Activated CD4-positive, CD25-positive, alpha-beta regulatory T cell treated with anti-CD3 and anti-CD28 coated beads, Interleukin-2, amount 50 U/mL, for 24 hours (primary cell): ENCODE results near the gene MOSMO.
"Not testable (repeated sequence)": the region's sequence is repeated elsewhere in the genome, so short reads cannot be mapped to it uniquely, and the experiment has no call there.

Experiments used
- ATAC-seq, 2 donors: fragments of 150-1000 bp; cut with Tn5 transposase; one replicate each; pipeline ENCODE4 v1.10.0; 2021; ENCODE audit warnings: mild to moderate bottlenecking in 1 of 2, moderate library complexity in 1 of 2

MOSMO gene

DNA sequence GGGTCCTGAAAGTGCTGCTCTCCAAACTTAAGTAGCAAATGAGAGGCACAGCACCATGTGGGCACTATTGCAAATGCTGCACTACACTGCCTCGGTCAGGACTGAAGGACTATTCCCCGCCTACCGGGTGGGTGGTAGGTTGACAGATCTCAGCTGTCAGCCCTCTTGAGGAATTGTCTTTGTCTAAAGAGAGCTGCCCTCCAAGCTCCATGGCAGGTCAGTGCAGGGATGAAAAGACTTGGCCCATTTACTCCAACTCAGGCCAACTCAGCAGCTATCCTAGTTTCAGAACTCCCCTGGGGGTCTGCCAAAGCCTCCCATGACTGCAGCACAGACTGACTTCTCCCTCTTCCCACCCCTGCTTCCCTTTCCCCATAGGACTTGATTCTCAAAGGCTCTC lies 3.6 kb upstream of the MOSMO start:
- ATAC-seq = no peak

DNA sequence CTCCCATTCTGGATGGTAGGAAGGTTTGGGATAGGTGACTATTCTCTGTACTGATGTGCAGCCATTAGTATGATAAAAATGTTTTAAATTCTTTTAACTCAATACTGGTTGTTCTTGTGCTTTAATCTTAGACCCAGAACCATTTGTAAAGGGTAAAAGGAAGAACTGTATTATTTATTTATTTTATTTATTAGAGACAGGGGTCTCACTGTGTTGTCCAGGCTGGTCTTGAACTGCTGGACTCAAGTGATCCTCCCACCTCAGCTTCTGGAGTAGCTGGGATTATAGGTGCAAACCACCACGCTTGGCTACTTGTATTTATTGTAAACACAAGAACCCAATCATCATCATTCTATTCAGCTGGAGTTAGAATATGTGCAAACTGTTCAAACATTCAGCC lies 2.2 kb upstream of the MOSMO start:
- no peak for ATAC-seq

DNA sequence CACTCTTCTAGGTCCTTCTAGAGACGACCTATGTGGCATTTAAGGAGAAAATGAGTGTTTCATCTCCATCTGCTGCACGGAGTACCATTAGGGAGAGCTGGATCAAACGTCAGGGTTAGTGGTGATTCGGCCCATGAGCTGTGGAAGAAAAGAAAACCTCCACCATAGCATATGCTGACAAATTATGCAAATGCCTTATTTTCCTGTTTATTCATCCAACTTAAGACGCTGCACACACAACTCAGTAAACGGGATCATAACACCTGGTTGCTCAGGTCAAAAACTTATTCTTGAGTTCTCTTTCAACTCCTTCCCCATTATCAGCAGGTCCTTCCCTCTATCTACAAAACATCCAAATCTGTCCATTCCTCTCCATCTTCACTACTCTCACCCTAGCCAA lies 1.3 kb upstream of the MOSMO start:
- no peak for ATAC-seq

DNA sequence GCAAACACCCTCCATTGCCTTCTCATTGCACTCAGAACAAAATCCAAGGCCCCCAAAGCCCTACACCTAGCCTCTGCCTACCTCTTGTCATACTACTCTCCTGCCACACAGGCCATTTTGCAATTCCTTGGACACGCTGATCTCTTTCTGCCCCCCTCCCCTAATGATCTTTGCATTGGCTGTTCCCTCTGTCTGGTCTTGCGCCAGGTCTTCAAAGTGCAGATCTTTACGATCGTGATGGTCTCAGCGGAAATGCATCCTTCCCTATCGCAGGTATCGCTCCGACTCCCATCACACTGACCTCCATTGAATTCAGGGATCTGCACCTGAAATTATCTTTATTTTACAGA lies 777 bp upstream of the MOSMO start:
- no peak for ATAC-seq

DNA sequence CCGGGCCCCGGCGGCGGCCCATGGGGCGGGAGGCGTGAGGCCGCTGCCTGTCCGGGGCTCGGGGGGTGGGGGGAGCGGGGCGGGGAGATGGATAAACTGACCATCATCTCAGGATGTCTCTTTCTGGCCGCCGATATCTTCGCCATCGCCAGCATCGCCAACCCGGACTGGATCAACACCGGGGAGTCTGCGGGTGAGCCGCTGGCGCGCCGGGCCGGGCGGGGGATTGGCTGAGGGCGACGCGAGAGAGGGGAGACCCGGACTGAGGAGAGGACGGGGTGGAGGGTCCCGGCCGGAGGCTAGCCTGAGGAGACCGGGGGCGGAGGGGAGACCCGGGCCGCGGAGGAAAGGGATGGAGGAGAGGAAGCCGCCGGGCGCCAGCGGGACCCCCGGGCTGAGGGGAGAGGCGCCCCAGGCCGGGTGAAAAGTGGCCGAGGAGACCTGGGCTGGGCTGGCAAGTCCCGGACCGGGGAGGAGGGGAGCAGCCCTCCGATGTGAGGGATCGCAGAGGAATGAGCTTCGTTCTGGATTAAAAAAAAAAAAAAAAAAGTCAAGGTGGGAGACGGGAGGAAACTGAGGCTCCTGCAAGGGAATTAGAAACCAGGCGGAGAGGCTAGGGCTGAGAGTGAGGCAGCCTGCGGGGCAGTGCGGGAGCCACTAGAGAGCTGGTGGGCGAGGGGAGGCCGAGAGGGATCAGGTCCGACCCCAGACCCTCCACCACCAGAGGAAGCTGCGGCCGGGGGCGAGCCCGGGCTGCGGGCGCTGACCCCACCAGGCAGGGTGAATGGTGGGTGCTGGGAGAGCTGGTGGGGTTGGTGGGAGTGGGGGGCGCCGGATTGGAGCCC lies 526 bp downstream of the MOSMO start:
- peak; percentile 25 to 27 for ATAC-seq

DNA sequence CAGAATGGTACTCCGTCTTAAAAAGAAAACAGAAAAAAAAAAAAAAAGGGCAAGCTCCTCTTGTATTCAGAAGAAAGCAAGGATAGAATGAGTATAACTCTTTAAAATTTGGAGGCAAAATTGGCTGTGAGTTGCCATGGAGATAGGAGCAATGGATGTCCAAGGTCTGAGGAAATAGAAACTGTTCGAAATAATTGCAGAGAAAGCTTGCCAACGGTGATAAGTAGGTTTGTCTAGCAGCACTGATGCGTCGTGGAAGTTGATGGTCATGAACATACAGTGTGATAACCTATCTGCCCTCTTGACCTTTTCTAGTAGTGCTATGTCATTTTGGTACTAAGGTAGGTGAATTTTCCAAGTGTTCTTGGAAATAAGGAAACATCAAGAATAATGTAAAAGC lies 3.0 kb downstream of the MOSMO start:
- no peak for ATAC-seq

DNA sequence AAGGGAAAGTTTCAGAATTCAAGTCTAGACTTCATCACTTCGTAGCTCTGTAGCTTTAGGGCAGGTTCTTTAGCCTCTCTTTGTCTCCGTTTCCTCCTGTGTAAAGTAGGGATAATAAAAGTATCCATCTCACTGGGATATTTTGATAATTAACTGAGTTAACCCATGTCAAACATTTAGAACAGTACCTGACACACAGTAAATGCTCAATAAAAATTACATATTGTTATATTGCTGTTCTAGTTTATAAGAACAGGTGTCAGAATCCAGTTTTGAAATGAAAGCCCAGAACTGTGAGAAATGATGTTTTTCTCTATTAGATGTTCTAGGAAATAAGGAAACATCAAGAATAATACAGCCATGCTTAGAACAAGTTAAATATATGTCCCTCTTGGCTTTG lies 4.3 kb downstream of the MOSMO start:
- ATAC-seq = no peak

DNA sequence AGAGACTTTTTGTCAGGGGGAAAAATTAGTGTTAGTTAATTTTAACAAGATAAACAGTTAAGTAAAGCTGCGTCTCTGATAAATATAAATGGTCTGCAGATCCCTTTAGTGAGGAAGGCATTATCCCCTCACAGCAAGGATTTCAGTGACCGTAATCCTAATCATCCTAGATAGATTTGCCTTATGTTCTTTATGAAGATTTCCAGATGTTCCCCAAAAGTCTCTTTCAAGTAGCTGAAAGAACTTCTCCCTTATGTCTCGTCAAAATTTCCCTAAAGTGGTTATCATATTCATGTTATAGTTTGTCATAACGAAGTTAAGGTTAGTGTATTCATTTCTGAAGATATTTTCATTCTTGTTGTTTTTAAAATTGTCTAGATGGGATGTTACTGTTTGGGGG lies 5.6 kb downstream of the MOSMO start:
- no peak for ATAC-seq

DNA sequence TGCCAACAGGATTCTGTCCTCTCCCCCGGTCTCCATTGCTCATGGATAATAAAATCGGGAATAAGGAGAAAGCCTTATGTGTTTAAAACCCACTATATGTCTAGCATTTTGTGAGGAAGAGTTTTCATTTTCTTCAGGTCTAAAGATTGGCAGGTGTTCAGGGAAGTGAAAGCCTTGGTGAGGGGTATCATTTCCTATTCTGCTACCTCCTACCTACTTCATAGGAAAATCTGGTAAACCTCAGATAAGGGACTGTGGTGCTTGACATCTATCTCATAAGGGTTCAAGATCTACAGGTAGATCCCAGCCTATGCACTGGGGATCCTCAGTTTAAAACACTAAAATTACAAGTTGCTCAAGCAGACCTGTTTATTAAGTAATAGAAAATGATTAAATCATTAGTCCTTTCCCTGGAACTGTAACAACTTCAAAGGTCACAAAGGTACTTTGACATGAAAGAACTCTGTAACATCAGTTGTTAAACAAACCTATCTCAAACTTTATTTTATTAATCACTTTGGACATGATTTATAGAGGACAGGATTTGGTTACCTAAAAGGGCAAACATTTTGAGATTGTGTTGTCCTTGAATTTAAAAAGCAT lies 6.5 kb downstream of the MOSMO start:
- ATAC-seq = no peak

DNA sequence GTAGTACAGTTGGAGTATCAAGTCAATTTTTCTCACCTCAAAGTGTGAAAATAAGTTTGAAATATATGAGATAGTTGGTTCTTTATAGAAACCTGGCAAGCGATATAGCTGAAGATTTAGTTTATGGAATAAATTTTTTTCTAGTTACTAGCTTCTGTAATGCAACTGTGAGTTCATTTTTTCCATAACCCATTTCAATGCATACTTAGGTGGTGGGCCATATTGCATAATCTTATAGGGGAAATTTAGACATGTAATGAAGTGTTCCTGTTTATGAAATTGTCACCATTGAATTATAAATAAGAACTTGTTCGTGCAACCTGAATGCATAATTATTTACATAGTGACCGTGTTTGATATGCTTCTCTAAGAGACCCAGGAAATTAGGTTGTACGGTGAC lies 9.0 kb downstream of the MOSMO start:
- ATAC-seq = no peak

DNA sequence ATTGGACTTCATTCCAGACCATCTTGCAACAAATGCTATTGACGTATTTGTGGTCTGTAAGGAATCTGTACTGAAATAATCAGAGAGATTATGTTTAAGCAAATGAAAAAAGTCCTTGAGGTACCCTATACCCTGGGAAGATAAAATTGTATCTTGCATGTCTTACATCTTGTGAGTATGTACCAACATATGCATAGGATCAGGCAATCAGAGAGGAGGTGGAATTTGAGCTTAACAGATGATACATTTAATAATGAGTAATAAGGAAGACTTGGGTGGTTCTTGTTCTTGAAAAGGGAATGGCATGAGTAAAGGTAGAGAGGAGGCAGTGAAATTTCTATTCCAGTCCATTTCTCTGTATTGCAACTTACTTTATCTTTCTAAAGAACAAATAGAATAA lies 10.6 kb downstream of the MOSMO start:
- no peak for ATAC-seq

DNA sequence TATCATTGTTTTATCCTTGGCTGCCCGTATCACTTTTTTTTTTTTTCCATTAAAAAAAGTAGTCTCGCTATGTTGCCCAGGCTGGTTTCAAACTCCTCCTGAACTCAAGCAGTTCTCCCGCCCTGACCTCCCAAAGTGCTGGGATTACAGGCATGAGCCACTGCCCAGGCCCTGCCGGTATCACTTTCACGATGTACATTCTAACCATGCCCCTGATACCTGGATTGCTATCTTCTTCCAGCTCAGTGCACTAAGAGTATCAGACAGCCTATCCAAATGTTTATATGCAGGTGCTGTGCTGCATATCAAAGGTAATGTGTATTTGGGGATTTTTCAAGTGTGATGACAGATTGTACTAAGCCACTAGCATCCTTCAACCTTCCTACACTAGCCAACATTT lies 14.2 kb downstream of the MOSMO start:
- ATAC-seq = no peak

DNA sequence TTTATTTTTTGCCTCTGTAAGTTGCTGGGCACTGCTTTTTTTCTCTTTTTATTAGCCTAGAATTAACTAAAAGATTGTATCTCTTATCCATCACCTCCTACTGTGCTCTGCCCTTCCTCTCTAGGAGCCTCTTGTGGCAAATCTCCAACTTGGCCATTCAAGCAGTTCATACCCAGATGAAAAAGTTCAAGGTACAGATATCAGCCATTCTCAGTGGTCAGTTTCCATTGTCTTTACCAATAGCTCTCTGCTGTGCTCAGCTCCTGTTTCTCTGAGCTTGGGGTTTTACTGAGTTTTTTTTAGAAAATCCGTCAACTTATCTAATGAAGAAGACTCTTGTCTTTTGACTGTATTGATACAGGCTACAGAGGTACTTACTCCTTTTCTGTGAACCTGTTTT lies 15.6 kb downstream of the MOSMO start:
- no peak for ATAC-seq

DNA sequence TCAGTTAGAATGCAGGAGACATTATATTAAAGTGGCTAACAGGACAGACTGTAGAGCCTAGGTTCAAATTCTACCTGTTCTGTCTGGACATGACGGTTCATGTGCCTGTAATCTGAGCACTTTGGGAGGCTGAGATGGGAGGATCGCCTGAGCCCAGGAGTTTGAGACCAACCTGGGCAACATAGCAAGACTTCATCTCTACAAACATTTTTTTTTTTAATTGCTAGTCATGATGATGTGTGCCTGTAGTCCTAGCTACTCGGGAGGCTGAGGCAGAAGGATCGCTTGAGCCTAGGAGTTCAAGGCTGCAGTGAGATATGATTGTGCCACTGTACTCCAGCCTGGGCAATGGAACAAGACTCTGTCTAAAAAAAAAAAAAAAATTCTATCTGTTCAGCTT lies 16.9 kb downstream of the MOSMO start:
- ATAC-seq = not testable (repeated sequence)

DNA sequence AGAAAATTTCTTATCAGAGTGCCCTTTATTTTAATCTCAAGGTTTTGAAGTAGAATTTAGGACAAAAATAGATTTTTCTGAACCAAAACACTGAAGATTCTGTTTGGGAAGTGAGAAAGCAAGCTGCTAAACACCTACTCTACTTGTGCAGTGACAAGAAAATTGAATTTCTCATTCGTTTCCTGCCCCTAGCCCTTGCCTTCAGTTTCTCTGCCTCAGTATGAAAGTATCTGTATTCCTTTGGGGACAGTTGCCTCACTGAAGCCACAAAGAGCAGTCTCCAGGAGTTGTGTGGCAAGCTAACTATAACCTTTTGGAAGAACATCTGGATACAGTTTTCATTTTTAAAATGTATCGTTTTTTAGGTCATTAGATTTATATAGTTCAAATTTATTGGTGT lies 19.7 kb downstream of the MOSMO start:
- no peak for ATAC-seq

DNA sequence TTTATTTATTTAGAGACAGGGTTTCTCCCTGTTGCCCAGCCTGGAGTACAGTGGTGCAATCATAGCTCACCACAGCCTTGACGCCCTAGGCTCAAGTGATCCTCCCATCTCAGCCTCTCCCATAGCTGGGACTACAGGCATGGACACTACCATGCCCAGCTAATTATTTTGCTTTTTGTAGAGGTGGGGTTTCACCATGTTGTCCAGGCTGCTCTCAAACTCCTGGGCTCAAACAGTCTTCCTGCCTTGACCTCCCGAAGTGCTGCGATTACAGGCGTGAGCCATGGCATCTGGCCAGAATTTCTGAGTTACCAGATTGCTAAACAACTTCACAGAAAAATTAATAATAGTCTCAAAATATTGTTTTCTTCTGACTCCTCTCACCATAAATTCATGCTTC lies 21.7 kb downstream of the MOSMO start:
- ATAC-seq = no peak

DNA sequence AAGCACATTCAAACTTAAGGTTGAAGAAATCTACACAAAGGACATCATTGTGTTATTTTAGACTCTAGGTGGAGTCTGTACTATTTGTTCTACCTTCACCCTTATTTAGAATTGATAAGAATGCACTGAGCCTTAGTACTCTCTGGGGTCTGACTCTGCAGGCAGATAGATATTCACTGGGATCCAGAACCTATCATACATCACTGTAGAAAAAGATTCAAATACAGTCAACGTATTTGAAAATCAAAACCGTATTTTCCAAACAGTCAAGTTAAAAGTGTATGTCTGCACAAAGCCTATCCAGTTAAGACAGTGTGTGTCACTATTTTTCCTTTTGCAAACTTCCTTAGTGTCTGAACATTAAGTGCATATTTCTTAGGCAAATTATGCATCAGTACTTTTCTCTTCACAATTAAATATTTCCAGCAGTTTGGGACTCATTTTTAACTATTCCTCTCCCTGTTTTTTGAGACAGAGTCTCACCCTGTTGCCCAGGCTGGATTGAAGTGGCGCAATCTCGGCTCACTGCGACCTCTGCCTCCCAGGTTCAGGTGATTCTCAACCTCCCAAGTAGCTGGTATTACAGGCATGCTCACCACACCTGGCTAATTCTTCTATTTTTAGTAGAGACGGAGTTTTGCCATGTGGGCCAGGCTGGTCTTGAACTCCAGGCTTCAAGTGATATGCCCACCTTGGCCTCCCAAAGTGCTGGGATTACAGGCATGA lies 22.3 kb downstream of the MOSMO start:
- no peak for ATAC-seq

DNA sequence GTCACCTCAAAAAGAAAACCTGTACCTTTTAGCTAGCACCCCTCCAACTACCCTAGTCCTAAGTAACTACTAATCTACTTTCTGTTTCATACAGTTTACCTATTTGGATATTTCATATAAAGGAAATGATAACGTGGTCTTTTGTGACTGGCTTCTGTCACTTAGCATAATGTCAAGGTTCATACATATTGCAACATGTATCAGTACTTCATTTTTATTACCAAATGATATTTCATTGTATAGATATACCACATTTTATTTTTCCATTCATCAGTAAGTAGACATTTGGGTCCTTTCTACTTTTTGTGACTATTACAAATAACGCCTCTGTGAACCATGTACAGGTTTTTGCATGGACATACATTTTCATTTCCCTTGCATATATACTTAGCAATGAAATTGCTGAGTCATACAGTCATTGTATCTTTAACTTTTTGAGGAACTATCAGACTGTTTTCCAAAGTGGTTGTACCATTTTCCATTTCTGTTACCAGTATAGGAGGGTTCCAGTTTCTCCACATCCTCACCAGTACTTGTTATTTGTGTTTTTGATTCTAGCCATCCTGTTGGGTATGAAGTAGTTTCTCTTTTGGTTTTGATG lies 23.7 kb downstream of the MOSMO start:
- ATAC-seq = peak in 1 of 2 donors; percentile 66

DNA sequence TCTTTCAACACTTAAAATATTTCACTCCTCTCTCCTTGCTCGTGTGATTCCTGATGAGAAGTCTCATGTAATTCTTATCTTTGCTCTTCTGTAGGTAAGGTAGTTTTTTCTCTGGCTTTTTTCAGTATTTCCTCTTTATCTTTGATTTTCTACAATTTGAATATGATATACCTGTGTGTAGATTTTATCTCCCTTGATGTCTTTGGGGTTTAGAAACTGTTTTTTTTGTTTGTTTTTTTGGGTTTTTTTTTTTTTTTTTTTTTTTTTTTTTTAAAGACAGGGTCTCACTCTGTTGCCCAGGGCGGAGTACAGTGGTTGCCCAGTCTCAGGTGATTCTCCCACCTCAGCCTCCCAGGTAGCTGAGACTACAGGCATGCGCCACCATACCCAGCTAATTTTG lies 26.6 kb downstream of the MOSMO start:
- no peak for ATAC-seq

DNA sequence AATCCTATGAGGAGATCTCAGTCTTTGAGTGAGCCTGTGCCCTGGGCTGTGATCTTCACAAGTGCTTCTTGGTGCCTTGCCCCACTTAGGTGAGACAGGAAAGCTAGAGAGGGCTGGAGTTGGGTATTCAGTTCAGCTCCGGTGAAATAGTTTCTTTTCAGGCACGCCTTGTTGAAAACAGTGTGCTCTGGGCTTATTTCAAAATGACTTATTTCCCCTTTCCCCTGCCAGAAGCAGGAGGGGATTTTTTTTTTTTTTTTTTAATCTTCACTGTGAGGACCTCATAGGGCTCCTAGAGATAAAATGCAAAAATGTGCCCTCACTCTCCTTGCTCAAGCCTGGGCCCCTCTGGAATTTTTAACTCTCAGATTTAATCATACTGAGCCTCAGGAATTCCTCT lies 27.2 kb downstream of the MOSMO start:
- peak in 1 of 2 donors; percentile 34 for ATAC-seq

DNA sequence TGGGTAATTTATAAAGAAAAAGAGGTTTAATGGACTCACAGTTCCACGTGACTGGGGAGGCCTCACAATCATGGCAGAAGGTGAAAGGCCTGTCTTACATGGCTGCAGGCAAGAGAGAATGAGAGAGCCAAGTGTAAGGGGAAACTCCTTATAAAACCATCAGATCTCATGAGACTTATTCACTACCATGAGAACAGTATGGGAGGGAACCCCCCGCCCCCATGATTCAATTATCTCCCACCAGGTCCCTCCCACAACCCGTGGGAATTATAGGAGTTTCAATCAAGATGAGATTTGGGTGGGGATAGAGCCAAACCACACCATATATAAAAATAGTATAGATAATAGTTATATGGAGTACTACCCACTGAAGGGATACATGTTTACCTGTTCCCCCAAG lies 36.0 kb downstream of the MOSMO start:
- ATAC-seq = not testable (repeated sequence)

DNA sequence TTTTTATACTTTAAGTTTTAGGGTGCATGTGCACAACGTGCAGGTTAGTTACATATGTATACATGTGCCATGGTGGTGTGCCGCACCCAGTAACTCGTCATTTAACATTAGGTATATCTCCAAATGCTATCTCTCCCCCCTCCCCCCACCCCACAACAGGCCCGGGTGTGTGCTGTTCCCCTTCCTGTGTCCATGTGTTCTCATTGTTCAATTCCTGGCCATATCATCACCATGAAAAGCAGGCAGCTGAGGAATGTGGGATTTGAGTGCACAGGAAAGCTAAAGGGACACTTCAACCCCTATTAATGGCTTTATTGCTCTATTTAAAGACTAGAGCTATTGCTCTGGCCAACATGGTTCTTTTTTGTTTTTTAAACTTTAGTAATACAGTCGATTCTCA lies 38.0 kb downstream of the MOSMO start:
- ATAC-seq = not testable (repeated sequence)

DNA sequence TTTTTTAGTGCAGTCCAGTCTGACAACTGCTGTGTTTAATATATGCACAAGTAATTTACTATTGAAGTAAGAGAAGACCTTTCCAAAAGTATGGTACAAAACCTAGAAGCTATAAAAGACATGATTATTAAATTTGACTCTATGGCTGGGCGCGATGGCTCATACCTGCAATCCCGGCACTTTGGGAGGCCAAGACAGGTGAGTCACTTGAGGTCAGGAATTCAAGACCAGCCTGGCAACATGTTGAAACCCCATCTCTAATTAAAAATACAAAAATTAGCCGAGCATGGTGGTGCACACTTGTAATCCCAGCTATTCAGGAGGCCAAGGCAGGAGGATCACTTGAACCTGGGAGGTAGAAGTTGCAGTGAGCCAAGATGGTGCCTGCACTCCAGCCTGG lies 43.1 kb downstream of the MOSMO start:
- ATAC-seq = no peak

DNA sequence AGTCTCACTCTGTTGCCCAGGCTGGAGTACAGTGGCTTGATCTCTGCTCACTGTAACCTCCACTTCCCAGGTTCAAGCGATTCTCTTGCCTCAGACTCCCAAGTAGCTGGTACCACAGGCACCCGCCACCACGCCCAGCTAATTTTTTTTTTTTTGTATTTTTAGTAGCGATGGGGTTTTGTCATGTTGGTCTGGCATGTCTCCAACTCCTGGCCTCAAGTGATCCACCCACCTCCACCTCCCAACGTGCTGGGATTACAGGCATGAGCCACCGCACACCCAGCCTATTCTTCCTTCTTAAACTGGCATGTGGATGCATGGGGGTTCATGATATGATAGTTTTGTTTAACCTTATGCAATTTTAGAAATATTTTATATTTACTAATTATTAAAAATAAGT lies 45.1 kb downstream of the MOSMO start:
- no peak for ATAC-seq
